T-helper 2 cell treated with Interferon-gamma antibody and Interleukin-4, amounts not matched to agents 5 μg/mL and 100 μg/mL, for 36 hours (primary cell): ENCODE measurements around the gene UNC93B1.
A peak's percentile ranks its signal among the peaks of the same experiment; 100 is the strongest.
"Not testable (repeated sequence)": the region's sequence is repeated elsewhere in the genome, so short reads cannot be mapped to it uniquely, and the experiment has no call there.

Experiments
- DNase-seq: peaks from one replicate; pipeline ENCODE4 v3.0.0; 2021; ENCODE audit warnings: low spot score
- H3K27ac Mint-ChIP-seq: one replicate; pipeline ENCODE4 v1.8.0; 2021; ENCODE audit warnings: mild to moderate bottlenecking, mixed read lengths
- H3K27me3 Mint-ChIP-seq: one replicate; pipeline ENCODE4 v1.8.0; 2021; ENCODE audit warnings: low read depth, mixed read lengths
- H3K36me3 Mint-ChIP-seq: one replicate; pipeline ENCODE4 v1.8.0; 2021; ENCODE audit warnings: low read depth, mixed read lengths
- H3K4me1 Mint-ChIP-seq: one replicate; pipeline ENCODE4 v1.8.0; 2021; ENCODE audit warnings: low read depth, mixed read lengths
- H3K4me3 Mint-ChIP-seq: one replicate; pipeline ENCODE4 v1.8.0; 2022; ENCODE audit warnings: mild to moderate bottlenecking, moderate library complexity, mixed read lengths
- H3K9me3 Mint-ChIP-seq: one replicate; pipeline ENCODE4 v1.8.0; 2021; ENCODE audit warnings: mixed read lengths

Gene UNC93B1

GRCh38 chr11:67981226-67981625, 22.7 kb downstream of the UNC93B1 start:
- not testable (repeated sequence) for DNase-seq, H3K36me3 Mint-ChIP-seq, H3K4me3 Mint-ChIP-seq, H3K27me3 Mint-ChIP-seq, H3K4me1 Mint-ChIP-seq, H3K27ac Mint-ChIP-seq, H3K9me3 Mint-ChIP-seq

- not testable (repeated sequence) for DNase-seq, H3K27me3 Mint-ChIP-seq, H3K4me3 Mint-ChIP-seq, H3K27ac Mint-ChIP-seq, H3K4me1 Mint-ChIP-seq, H3K9me3 Mint-ChIP-seq, H3K36me3 Mint-ChIP-seq
Observed at GRCh38 chr11:67978766-67979418, 25.0 kb downstream of the UNC93B1 start.

- H3K36me3 Mint-ChIP-seq, H3K27me3 Mint-ChIP-seq, DNase-seq, H3K4me3 Mint-ChIP-seq, H3K9me3 Mint-ChIP-seq, H3K4me1 Mint-ChIP-seq, H3K27ac Mint-ChIP-seq: not testable (repeated sequence)
Observed at GRCh38 chr11:67974746-67975145, 29.2 kb downstream of the UNC93B1 start.

GRCh38 chr11:67965830-67966348, 38.0 kb downstream of the UNC93B1 start:
- not testable (repeated sequence) for H3K27ac Mint-ChIP-seq, H3K4me3 Mint-ChIP-seq, H3K4me1 Mint-ChIP-seq, H3K27me3 Mint-ChIP-seq, H3K9me3 Mint-ChIP-seq, H3K36me3 Mint-ChIP-seq, DNase-seq

- not testable (repeated sequence) for DNase-seq, H3K27ac Mint-ChIP-seq, H3K9me3 Mint-ChIP-seq, H3K4me1 Mint-ChIP-seq, H3K4me3 Mint-ChIP-seq, H3K27me3 Mint-ChIP-seq, H3K36me3 Mint-ChIP-seq
Observed at GRCh38 chr11:67964746-67965145, 39.2 kb downstream of the UNC93B1 start.

- H3K27me3 Mint-ChIP-seq, result peaks cover 14% of the 10 kb centered on the region
- not testable (repeated sequence) for H3K4me3 Mint-ChIP-seq, DNase-seq, H3K9me3 Mint-ChIP-seq, H3K27ac Mint-ChIP-seq, H3K36me3 Mint-ChIP-seq, H3K4me1 Mint-ChIP-seq
Observed at GRCh38 chr11:67963879-67964278, 40.0 kb downstream of the UNC93B1 start.

- H3K27me3 Mint-ChIP-seq, result peaks cover 17% of the 10 kb centered on the region
- DNase-seq, H3K27ac Mint-ChIP-seq, H3K36me3 Mint-ChIP-seq, H3K9me3 Mint-ChIP-seq, H3K4me3 Mint-ChIP-seq, H3K4me1 Mint-ChIP-seq: not testable (repeated sequence)
Observed at GRCh38 chr11:67963217-67963616, 40.7 kb downstream of the UNC93B1 start.

GRCh38 chr11:67956236-67956635, 47.7 kb downstream of the UNC93B1 start:
- peak overlapping the region; percentile 61 for H3K4me3 Mint-ChIP-seq
- not testable (repeated sequence) for H3K27ac Mint-ChIP-seq, H3K9me3 Mint-ChIP-seq, H3K4me1 Mint-ChIP-seq, H3K36me3 Mint-ChIP-seq, DNase-seq
- H3K27me3 Mint-ChIP-seq, result peaks cover 53% of the 10 kb centered on the region

GRCh38 chr11:67955461-67956007, 48.4 kb downstream of the UNC93B1 start:
- not testable (repeated sequence) for H3K4me1 Mint-ChIP-seq, H3K9me3 Mint-ChIP-seq, H3K36me3 Mint-ChIP-seq
- Mint-ChIP-seq H3K27me3 (peaks cover 48% of the 10 kb centered on the region), H3K4me3 (peak overlapping the region; percentile 81), H3K27ac (peak overlapping the region; percentile 52)
- peak; percentile 77 for DNase-seq

GRCh38 chr11:67954971-67955370, 48.9 kb downstream of the UNC93B1 start:
- Mint-ChIP-seq H3K27me3 (peaks cover 49% of the 10 kb centered on the region), H3K4me3 (peak overlapping the region; percentile 52)
- not testable (repeated sequence) for H3K36me3 Mint-ChIP-seq, H3K9me3 Mint-ChIP-seq, H3K27ac Mint-ChIP-seq, DNase-seq, H3K4me1 Mint-ChIP-seq

GRCh38 chr11:67954251-67954650, 49.6 kb downstream of the UNC93B1 start:
- DNase-seq, H3K4me1 Mint-ChIP-seq, H3K36me3 Mint-ChIP-seq, H3K27ac Mint-ChIP-seq, H3K9me3 Mint-ChIP-seq: not testable (repeated sequence)
- Mint-ChIP-seq H3K27me3 (peaks cover 47% of the 10 kb centered on the region), H3K4me3 (peak overlapping the region; percentile 52)

- not testable (repeated sequence) for H3K4me1 Mint-ChIP-seq, H3K4me3 Mint-ChIP-seq, H3K9me3 Mint-ChIP-seq
Observed at GRCh38 chr11:67950705-67951104, 53.2 kb downstream of the UNC93B1 start.

GRCh38 chr11:67947785-67948184, 56.1 kb downstream of the UNC93B1 start:
- H3K27me3 Mint-ChIP-seq, H3K4me3 Mint-ChIP-seq, H3K27ac Mint-ChIP-seq, H3K9me3 Mint-ChIP-seq, DNase-seq, H3K4me1 Mint-ChIP-seq, H3K36me3 Mint-ChIP-seq: not testable (repeated sequence)

More at GRCh38 chr11:67950705-67951104, 53.2 kb downstream of the UNC93B1 start:
- not testable (repeated sequence) for H3K36me3 Mint-ChIP-seq, H3K27ac Mint-ChIP-seq, DNase-seq
- peaks cover 25% of the 10 kb centered on the region for H3K27me3 Mint-ChIP-seq

GRCh38 chr11:67946403-67946802, 57.5 kb downstream of the UNC93B1 start:
- DNase-seq, H3K27ac Mint-ChIP-seq, H3K4me3 Mint-ChIP-seq, H3K4me1 Mint-ChIP-seq, H3K9me3 Mint-ChIP-seq, H3K36me3 Mint-ChIP-seq, H3K27me3 Mint-ChIP-seq: not testable (repeated sequence)

- not testable (repeated sequence) for H3K9me3 Mint-ChIP-seq, H3K36me3 Mint-ChIP-seq, H3K4me3 Mint-ChIP-seq, H3K4me1 Mint-ChIP-seq, H3K27me3 Mint-ChIP-seq, DNase-seq, H3K27ac Mint-ChIP-seq
Observed at GRCh38 chr11:67943406-67943805, 60.5 kb downstream of the UNC93B1 start.
